Nephron (organoid): ENCODE results near the gene BAD.
A peak's percentile ranks its signal among the peaks of the same experiment; 100 is the strongest.

Experiments used
- H3K27ac Mint-ChIP-seq, 3 experiments: 2 replicates each; pipeline ENCODE4 v1.8.0; 2020; ENCODE audit warnings: mixed read lengths in 3 of 3, mild to moderate bottlenecking in 2 of 3, moderate library complexity in 1 of 3
- H3K27me3 Mint-ChIP-seq: 2 replicates; pipeline ENCODE4 v1.8.0; 2021; ENCODE audit warnings: low read depth, mild to moderate bottlenecking, moderate library complexity, mixed read lengths
- H3K36me3 Mint-ChIP-seq: 2 replicates; pipeline ENCODE4 v1.8.0; 2020; ENCODE audit warnings: low read depth, mixed read lengths
- H3K4me1 Mint-ChIP-seq: 2 replicates; pipeline ENCODE4 v1.8.0; 2020; ENCODE audit warnings: mixed read lengths
- H3K4me3 Mint-ChIP-seq, 3 experiments: 2 replicates each; pipeline ENCODE4 v1.8.0; 2020; ENCODE audit warnings: mild to moderate bottlenecking in 3 of 3, mixed read lengths in 3 of 3, moderate library complexity in 2 of 3
- H3K9me3 Mint-ChIP-seq: 2 replicates; pipeline ENCODE4 v1.8.0; 2020; ENCODE audit warnings: mixed read lengths
- CTCF ChIP-seq, 3 experiments: fragments of 200-600 bp; sonication (generic); IDR thresholded peaks; one replicate each; pipeline ENCODE4 v1.5.0; 2021; ENCODE audit warnings: antibody characterized with exemption in 3 of 3; ENCODE audit not compliant: unreplicated experiment in 3 of 3

Gene BAD

GRCh38 chr11:64275841-64276240 lies 8.6 kb downstream of the BAD start:
- H3K4me1 Mint-ChIP-seq, result peaks cover 4% of the 10 kb centered on the region
- no peaks in the 10 kb centered on the region for H3K9me3 Mint-ChIP-seq
- no peaks in the 10 kb centered on the region for H3K27me3 Mint-ChIP-seq
- H3K27ac Mint-ChIP-seq, result no peak overlapping the region
- no peak for TF ChIP-seq CTCF (IDR thresholded peaks at IDR 0.05; ENCODE audit: unreplicated experiment in 3 of 3)
- peaks cover 9% of the 10 kb centered on the region for H3K36me3 Mint-ChIP-seq
- no peak overlapping the region for H3K4me3 Mint-ChIP-seq

GRCh38 chr11:64275031-64275800 lies 9.2 kb downstream of the BAD start:
- Mint-ChIP-seq H3K27ac (no peak overlapping the region), H3K4me1 (peaks cover 4% of the 10 kb centered on the region), H3K36me3 (peaks cover 9% of the 10 kb centered on the region), H3K9me3 (no peaks in the 10 kb centered on the region), H3K27me3 (no peaks in the 10 kb centered on the region), H3K4me3 (no peak overlapping the region)
- no peak for TF ChIP-seq CTCF (IDR thresholded peaks at IDR 0.05; ENCODE audit: unreplicated experiment in 3 of 3)

GRCh38 chr11:64269540-64270220 lies 14.8 kb downstream of the BAD start:
- peaks cover 7% of the 10 kb centered on the region for H3K4me1 Mint-ChIP-seq
- peaks cover 4% of the 10 kb centered on the region for H3K36me3 Mint-ChIP-seq
- H3K4me3 Mint-ChIP-seq, result peak overlapping the region; percentile 94 to 97 (median 96)
- peak overlapping the region; percentile 97 to 99 (median 98) for H3K27ac Mint-ChIP-seq
- TF ChIP-seq CTCF (IDR thresholded peaks at IDR 0.05; ENCODE audit: unreplicated experiment in 3 of 3), result peak in 1 of 3 experiments; percentile 49
- H3K9me3 Mint-ChIP-seq, result no peaks in the 10 kb centered on the region
- H3K27me3 Mint-ChIP-seq, result no peaks in the 10 kb centered on the region

- H3K36me3 Mint-ChIP-seq, result peaks cover 4% of the 10 kb centered on the region
- peak overlapping the region; percentile 81 to 99 (median 98) for H3K27ac Mint-ChIP-seq
- H3K9me3 Mint-ChIP-seq, result no peaks in the 10 kb centered on the region
- TF ChIP-seq CTCF (IDR thresholded peaks at IDR 0.05; ENCODE audit: unreplicated experiment in 3 of 3), result no peak
- peaks cover 7% of the 10 kb centered on the region for H3K4me1 Mint-ChIP-seq
- peak overlapping the region; percentile 94 to 97 (median 96) for H3K4me3 Mint-ChIP-seq
- no peaks in the 10 kb centered on the region for H3K27me3 Mint-ChIP-seq
Observed at GRCh38 chr11:64268893-64269539, 15.4 kb downstream of the BAD start.

GRCh38 chr11:64268025-64268892 lies 16.2 kb downstream of the BAD start:
- peaks cover 4% of the 10 kb centered on the region for H3K36me3 Mint-ChIP-seq
- peak overlapping the region; percentile 94 to 97 (median 96) for H3K4me3 Mint-ChIP-seq
- no peaks in the 10 kb centered on the region for H3K9me3 Mint-ChIP-seq
- TF ChIP-seq CTCF (IDR thresholded peaks at IDR 0.05; ENCODE audit: unreplicated experiment in 3 of 3), result no peak
- H3K27ac Mint-ChIP-seq, result peak overlapping the region; percentile 81 to 99 (median 98)
- H3K27me3 Mint-ChIP-seq, result no peaks in the 10 kb centered on the region
- H3K4me1 Mint-ChIP-seq, result peaks cover 7% of the 10 kb centered on the region
